ENCODE data around the gene JUP.

- TF ChIP-seq CTCF (IDR thresholded peaks at IDR 0.05) (no peak), POLR2A (IDR thresholded peaks at IDR 0.05) (no peak), POLR2AphosphoS5 (IDR thresholded peaks at IDR 0.05) (no peak)
Observed at GRCh38 chr17:41806685-41807445, 20.4 kb upstream of the JUP start.

Data from breast epithelium (tissue), 3 donors.